OCI-LY7 (cell line): ENCODE data around the gene ANO2. TPM values are rescaled to one million over a fixed set of nuclear protein-coding genes. Genes with fewer than 3 reads are reported as not detected.

Experiments used
- BruUV-seq: library from RNA; stranded (reverse); fragments of 400-500 nt; replicated peaks from 2 replicates; lab custom pipeline; 2021; lab: Mats Ljungman, UMichigan
- CTCF ChIA-PET: fragments of 300-600 bp; sonication (Branson Sonifier 250); formaldehyde crosslinking; loops from one replicate; lab custom pipeline; 2022; ENCODE audit warnings: antibody characterized with exemption; ENCODE audit not compliant: unreplicated experiment; lab: Charles Lee
- POLR2A ChIA-PET: fragments of 300-600 bp; sonication (Branson Sonifier 250); formaldehyde crosslinking; loops from one replicate; lab custom pipeline; 2022; ENCODE audit warnings: antibody characterized with exemption; lab: Charles Lee
- DNase-seq: peaks from one replicate; pipeline ENCODE4 v3.0.0-alpha.2; 2015; ENCODE audit warnings: low spot score
- H2AFZ ChIP-seq: fragments of 200-600 bp; sonication (generic), shearing (Covaris generic); 2 replicates; pipeline ENCODE4 v1.6.1; 2014; ENCODE audit warnings: mild to moderate bottlenecking, antibody characterized with exemption, low read length, moderate library complexity
- H3K27ac ChIP-seq: fragments of 200-600 bp; sonication (generic); 2 replicates; pipeline ENCODE4 v1.5.1; 2014; ENCODE audit warnings: mixed run types, low read depth, mild to moderate bottlenecking, moderate library complexity, low read length, inconsistent platforms; ENCODE audit not compliant: poor library complexity, severe bottlenecking
- H3K36me3 ChIP-seq: fragments of 200-600 bp; sonication (generic); 2 replicates; pipeline ENCODE4 v1.6.1; 2014; ENCODE audit warnings: mild to moderate bottlenecking, antibody characterized with exemption, low read length, moderate library complexity, mixed read lengths; ENCODE audit not compliant: insufficient read depth
- H3K4me1 ChIP-seq: fragments of 200-600 bp; sonication (generic); 2 replicates; pipeline ENCODE4 v1.5.1; 2014; ENCODE audit warnings: mild to moderate bottlenecking, low read length; ENCODE audit not compliant: insufficient read depth, poor library complexity, severe bottlenecking
- H3K4me2 ChIP-seq: fragments of 200-600 bp; sonication (generic); 2 replicates; pipeline ENCODE4 v1.6.1; 2014; ENCODE audit warnings: mild to moderate bottlenecking, low read length
- H3K4me3 ChIP-seq: fragments of 200-600 bp; sonication (generic); 2 replicates; pipeline ENCODE4 v1.5.1; 2014; ENCODE audit warnings: mild to moderate bottlenecking, low read depth, low read length; ENCODE audit not compliant: poor library complexity, severe bottlenecking
- H3K79me2 ChIP-seq: fragments of 200-600 bp; sonication (generic); 2 replicates; pipeline ENCODE4 v1.6.1; 2016; ENCODE audit warnings: low read depth, mild to moderate bottlenecking, low read length, moderate library complexity, mixed read lengths; ENCODE audit not compliant: insufficient read depth
- H3K9me2 ChIP-seq: fragments of 200-600 bp; sonication (generic); 2 replicates; pipeline ENCODE4 v1.6.1; 2016; ENCODE audit warnings: mild to moderate bottlenecking, low read length, mixed read lengths; ENCODE audit not compliant: insufficient read depth
- H3K9me3 ChIP-seq: fragments of 200-600 bp; sonication (generic); 2 replicates; pipeline ENCODE4 v1.6.1; 2014; ENCODE audit warnings: mild to moderate bottlenecking, mixed run types, low read length, mixed read lengths
- H4K20me1 ChIP-seq: fragments of 200-600 bp; sonication (generic); 2 replicates; pipeline ENCODE4 v1.6.1; 2014; ENCODE audit warnings: mild to moderate bottlenecking, antibody characterized with exemption, low read length, moderate library complexity, mixed read lengths; ENCODE audit not compliant: insufficient read depth
- EZH2phosphoT487 ChIP-seq: fragments of 200-600 bp; sonication (generic); IDR thresholded peaks from 2 replicates; pipeline ENCODE4 v1.6.1; 2018; ENCODE audit warnings: low read depth, borderline replicate concordance, mild to moderate bottlenecking, mixed run types, antibody characterized with exemption, low read length, moderate library complexity, mixed read lengths
- intact Hi-C: fragments of 100-400 bp; cut with micrococcal nuclease; formaldehyde crosslinking; loops from one replicate; pipeline ENCODE4 v1.10.0; 2022; ENCODE audit not compliant: unreplicated experiment
- total RNA-seq, 2 experiments: library from RNA; depleted of rRNA in 1 of 2; stranded (reverse); fragments of >200 nt in 1 of 2; shearing (Covaris generic) in 1 of 2; gene quantifications; 2 replicates each; pipeline ENCODE4 v1.2.3, GENCODE V29; 2014 to 2022
- TF ChIP-seq, protein P1 (sequence below): fragments of 200-600 bp; sonication (generic); conservative IDR thresholded peaks from 2 replicates; pipeline ENCODE4 v1.5.1; 2014; ENCODE audit warnings: mild to moderate bottlenecking, antibody characterized with exemption, low read length, moderate library complexity, mixed read lengths

ANO2 gene
- total RNA-seq, 2 experiments from 2014 or later, result not detected

DNA sequence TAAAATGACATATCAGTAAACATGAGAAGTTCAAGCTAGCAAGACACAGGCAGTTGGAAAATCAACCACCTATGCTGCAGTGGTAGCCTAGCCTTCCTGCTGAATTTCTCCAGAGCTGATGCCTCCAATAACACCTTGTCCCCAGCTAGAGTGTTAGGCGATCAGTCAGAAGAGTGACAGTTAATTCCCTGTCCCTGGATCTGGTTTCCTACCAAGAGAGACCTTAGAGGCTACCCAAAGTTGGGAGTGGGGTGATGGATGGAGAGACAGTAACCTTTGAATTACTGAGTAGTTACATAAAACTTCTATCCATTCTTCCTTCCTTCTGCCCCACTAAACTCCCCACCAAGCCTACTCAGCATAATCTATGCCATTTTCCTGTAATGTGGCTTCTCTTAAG lies 1.9 kb upstream of the ANO2 start:
- ChIA-PET CTCF (no interaction called here), POLR2A (no interaction called here)
- no peak overlapping the region for H3K4me3 ChIP-seq
- no peaks in the 10 kb centered on the region for H3K36me3 ChIP-seq
- H2AFZ ChIP-seq, result no peak overlapping the region
- DNase-seq, result no peak
- intact Hi-C loops, result no loop called here
- H4K20me1 ChIP-seq, result no peaks in the 10 kb centered on the region
- BruUV-seq, result no TSS peak
- H3K27ac ChIP-seq, result no peak overlapping the region
- no peaks in the 10 kb centered on the region for H3K9me3 ChIP-seq
- no peaks in the 10 kb centered on the region for H3K79me2 ChIP-seq
- no peaks in the 10 kb centered on the region for H3K4me1 ChIP-seq
- TF ChIP-seq, protein P1, sequence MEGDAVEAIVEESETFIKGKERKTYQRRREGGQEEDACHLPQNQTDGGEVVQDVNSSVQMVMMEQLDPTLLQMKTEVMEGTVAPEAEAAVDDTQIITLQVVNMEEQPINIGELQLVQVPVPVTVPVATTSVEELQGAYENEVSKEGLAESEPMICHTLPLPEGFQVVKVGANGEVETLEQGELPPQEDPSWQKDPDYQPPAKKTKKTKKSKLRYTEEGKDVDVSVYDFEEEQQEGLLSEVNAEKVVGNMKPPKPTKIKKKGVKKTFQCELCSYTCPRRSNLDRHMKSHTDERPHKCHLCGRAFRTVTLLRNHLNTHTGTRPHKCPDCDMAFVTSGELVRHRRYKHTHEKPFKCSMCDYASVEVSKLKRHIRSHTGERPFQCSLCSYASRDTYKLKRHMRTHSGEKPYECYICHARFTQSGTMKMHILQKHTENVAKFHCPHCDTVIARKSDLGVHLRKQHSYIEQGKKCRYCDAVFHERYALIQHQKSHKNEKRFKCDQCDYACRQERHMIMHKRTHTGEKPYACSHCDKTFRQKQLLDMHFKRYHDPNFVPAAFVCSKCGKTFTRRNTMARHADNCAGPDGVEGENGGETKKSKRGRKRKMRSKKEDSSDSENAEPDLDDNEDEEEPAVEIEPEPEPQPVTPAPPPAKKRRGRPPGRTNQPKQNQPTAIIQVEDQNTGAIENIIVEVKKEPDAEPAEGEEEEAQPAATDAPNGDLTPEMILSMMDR, result no peak
- no peak for TF ChIP-seq EZH2phosphoT487
- no peaks in the 10 kb centered on the region for H3K9me2 ChIP-seq
- no peak overlapping the region for H3K4me2 ChIP-seq

DNA sequence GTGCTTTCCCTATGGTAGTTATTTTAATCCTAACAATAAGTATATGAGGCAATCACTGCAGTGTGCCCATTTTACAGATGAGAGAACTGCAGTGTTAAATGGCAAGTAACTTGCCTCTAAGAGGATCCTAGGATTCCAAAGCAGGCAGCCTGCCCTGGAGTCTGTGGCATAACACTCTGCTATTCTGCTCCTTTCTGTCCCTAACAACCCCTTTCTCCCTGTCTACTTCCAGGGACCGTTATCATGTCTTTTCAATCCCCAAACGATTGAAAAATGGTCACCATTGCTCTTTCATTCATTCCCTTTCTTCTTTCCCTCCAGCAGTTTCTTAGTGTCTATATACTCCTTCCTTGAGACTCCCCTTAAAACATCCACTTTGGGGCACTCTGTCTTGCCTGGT lies 1.3 kb upstream of the ANO2 start:
- no peak for DNase-seq
- H2AFZ ChIP-seq, result no peak overlapping the region
- CTCF ChIA-PET, result no interaction called here
- intact Hi-C loops, result no loop called here
- H3K9me2 ChIP-seq, result no peaks in the 10 kb centered on the region
- POLR2A ChIA-PET, result no interaction called here
- H3K4me3 ChIP-seq, result no peak overlapping the region
- no peak overlapping the region for H3K4me2 ChIP-seq
- TF ChIP-seq, protein P1, result no peak
- no peak for TF ChIP-seq EZH2phosphoT487
- no TSS peak for BruUV-seq
- no peaks in the 10 kb centered on the region for H3K4me1 ChIP-seq
- H3K9me3 ChIP-seq, result no peaks in the 10 kb centered on the region
- H3K27ac ChIP-seq, result no peak overlapping the region
- H4K20me1 ChIP-seq, result no peaks in the 10 kb centered on the region
- no peaks in the 10 kb centered on the region for H3K79me2 ChIP-seq
- H3K36me3 ChIP-seq, result no peaks in the 10 kb centered on the region

DNA sequence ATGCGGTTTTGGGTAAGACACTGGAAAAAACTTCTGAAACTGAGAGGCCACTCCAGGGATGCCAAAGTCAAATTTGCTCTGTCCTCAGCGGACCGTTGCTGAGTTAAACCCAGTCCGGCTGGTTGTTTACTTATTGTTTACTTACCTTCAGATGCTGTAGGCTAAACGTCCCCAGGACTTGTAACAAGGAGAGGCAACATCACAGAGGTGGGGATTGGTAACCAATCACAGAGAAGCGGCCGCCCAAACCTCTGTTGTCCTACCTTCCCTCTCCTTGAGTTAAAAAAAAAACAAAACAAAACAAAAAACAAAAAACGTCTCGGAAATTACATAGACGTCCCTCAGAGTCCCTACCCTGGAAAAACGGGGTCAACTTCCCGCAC lies 380 bp downstream of the ANO2 start:
- TF ChIP-seq, protein P1, result no peak
- no peak for TF ChIP-seq EZH2phosphoT487
- Histone ChIP-seq H2AFZ (no peak overlapping the region), H3K4me3 (no peak overlapping the region), H3K9me2 (no peaks in the 10 kb centered on the region), H3K4me1 (no peaks in the 10 kb centered on the region), H3K79me2 (no peaks in the 10 kb centered on the region), H3K4me2 (no peak overlapping the region), H3K9me3 (no peaks in the 10 kb centered on the region), H3K36me3 (no peaks in the 10 kb centered on the region), H4K20me1 (no peaks in the 10 kb centered on the region), H3K27ac (no peak overlapping the region)
- no peak for DNase-seq
- ChIA-PET CTCF (no interaction called here), POLR2A (no interaction called here)
- BruUV-seq, result no TSS peak
- intact Hi-C loops, result no loop called here
